ENCODE results near the gene NCOR1. TPM values are rescaled to one million over a fixed set of nuclear protein-coding genes. Genes with fewer than 3 reads are reported as not detected.

NCOR1 gene
- total and polyA plus RNA-seq, 2 of the 13 experiments (the other 11 are each of a cell fraction or from before 2014, with no cell fraction given): 57.0 to 71.7 TPM

DNA sequence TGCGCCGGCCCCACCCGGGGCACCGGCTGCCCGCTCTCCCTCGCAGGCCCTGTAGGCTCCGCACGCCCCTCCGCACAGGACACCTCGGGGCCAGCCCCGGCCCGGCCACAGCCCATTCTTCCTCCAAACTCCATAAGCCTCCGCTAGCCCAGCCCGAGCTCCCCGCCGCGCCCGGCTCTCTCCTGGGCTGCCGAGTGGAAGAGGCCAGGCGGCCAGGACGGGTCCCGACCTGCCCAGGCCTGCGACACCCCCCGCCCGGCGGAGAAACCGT lies 397 bp downstream of the NCOR1 start:
- CTCF ChIA-PET (ENCODE audit: low intra/inter-chr PET ratio, low total read pairs): no interaction called here
- DNase-seq (ENCODE audit: low spot score) (peak; percentile 31), ATAC-seq (peak; percentile 72), FAIRE-seq (no peak)
- intact Hi-C loops (cut with micrococcal nuclease; ENCODE audit: unreplicated experiment): loop anchor here (1.0 to 5.0 kb wide), 2 partner anchors 71 to 137 kb away; partner anchors contain the start of gene CENPV
- POLR2A ChIA-PET: interaction anchor here (0.7 to 6.3 kb wide), 18 partner anchors 9 to 223 kb away, joined by 3 to 77 read pairs (median 6); partner anchors contain the start of genes CENPV and UBB
- Histone ChIP-seq H3K4me2 (ENCODE audit: low read depth, low read length) (peak overlapping the region; percentile 82), H3K79me2 (ENCODE audit: insufficient read depth, low read length) (peaks cover 87% of the 10 kb centered on the region), H3K9me3 (ENCODE audit: low read length) (no peaks in the 10 kb centered on the region), H4K20me1 (ENCODE audit: insufficient read depth, low read length) (peaks cover 23% of the 10 kb centered on the region; the same call in 1 of the 2 replicates), H3K4me3 (replicated peaks in 1 of 3; ENCODE audit: insufficient read depth in 1 of 3, low read depth in 2 of 3, low read length in 3 of 3) (peak overlapping the region; percentile 84 to 91 (median 88)), H3K4me1 (ENCODE audit: insufficient read depth, low read length) (peaks cover 43% of the 10 kb centered on the region), H3K36me3 (replicated peaks in 1 of 2; ENCODE audit: control insufficient read depth in 1 of 2, insufficient read depth in 2 of 2, low read length in 2 of 2) (no peaks in the 10 kb centered on the region), H3K27me3 (ENCODE audit: control insufficient read depth in 1 of 2, insufficient read depth in 2 of 2, low read length in 2 of 2) (no peaks in the 10 kb centered on the region; a peak in 1 of 5 replicates), H3K9ac (ENCODE audit: insufficient read depth, low read depth, low read length) (peak overlapping the region; percentile 92), H3K27ac (ENCODE audit: extremely low read length, insufficient read depth, low read length) (peak overlapping the region; percentile 99), H2AFZ (ENCODE audit: low read length) (no peak overlapping the region)
- no TSS peak for BruUV-seq (replicated peaks)
- in situ Hi-C loops (cut with HindIII; ENCODE audit: extremely low pct_ligation_motif_present, low pct_unique_long_range_greater_than_20kb): no loop called here
- 3% methylated on average over 20 of the region's 27 CpGs for WGBS (ENCODE audit: low lambda C conversion rate)
- TF ChIP-seq, protein P1, sequence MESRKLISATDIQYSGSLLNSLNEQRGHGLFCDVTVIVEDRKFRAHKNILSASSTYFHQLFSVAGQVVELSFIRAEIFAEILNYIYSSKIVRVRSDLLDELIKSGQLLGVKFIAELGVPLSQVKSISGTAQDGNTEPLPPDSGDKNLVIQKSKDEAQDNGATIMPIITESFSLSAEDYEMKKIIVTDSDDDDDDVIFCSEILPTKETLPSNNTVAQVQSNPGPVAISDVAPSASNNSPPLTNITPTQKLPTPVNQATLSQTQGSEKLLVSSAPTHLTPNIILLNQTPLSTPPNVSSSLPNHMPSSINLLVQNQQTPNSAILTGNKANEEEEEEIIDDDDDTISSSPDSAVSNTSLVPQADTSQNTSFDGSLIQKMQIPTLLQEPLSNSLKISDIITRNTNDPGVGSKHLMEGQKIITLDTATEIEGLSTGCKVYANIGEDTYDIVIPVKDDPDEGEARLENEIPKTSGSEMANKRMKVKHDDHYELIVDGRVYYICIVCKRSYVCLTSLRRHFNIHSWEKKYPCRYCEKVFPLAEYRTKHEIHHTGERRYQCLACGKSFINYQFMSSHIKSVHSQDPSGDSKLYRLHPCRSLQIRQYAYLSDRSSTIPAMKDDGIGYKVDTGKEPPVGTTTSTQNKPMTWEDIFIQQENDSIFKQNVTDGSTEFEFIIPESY (CRISPR knock-in tag; IDR thresholded peaks at IDR 0.05): no peak
- TF ChIP-seq, protein P2, sequence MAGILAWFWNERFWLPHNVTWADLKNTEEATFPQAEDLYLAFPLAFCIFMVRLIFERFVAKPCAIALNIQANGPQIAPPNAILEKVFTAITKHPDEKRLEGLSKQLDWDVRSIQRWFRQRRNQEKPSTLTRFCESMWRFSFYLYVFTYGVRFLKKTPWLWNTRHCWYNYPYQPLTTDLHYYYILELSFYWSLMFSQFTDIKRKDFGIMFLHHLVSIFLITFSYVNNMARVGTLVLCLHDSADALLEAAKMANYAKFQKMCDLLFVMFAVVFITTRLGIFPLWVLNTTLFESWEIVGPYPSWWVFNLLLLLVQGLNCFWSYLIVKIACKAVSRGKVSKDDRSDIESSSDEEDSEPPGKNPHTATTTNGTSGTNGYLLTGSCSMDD (CRISPR knock-in tag; IDR thresholded peaks at IDR 0.05): no peak
- TF ChIP-seq GZF1 (CRISPR knock-in tag; IDR thresholded peaks at IDR 0.05): no peak
- no peak for TF ChIP-seq ZSCAN29 (CRISPR knock-in tag; conservative IDR thresholded peaks at IDR 0.05)
- peak; percentile 2 for TF ChIP-seq ZNF781 (CRISPR knock-in tag; IDR thresholded peaks at IDR 0.05; ENCODE audit: borderline replicate concordance, not compliant biosample characterization)
- no peak for TF ChIP-seq ZFY (CRISPR knock-in tag; IDR thresholded peaks at IDR 0.05)
- no peak for TF ChIP-seq PHF21A (CRISPR knock-in tag; IDR thresholded peaks at IDR 0.05)
- TF ChIP-seq, protein P3, sequence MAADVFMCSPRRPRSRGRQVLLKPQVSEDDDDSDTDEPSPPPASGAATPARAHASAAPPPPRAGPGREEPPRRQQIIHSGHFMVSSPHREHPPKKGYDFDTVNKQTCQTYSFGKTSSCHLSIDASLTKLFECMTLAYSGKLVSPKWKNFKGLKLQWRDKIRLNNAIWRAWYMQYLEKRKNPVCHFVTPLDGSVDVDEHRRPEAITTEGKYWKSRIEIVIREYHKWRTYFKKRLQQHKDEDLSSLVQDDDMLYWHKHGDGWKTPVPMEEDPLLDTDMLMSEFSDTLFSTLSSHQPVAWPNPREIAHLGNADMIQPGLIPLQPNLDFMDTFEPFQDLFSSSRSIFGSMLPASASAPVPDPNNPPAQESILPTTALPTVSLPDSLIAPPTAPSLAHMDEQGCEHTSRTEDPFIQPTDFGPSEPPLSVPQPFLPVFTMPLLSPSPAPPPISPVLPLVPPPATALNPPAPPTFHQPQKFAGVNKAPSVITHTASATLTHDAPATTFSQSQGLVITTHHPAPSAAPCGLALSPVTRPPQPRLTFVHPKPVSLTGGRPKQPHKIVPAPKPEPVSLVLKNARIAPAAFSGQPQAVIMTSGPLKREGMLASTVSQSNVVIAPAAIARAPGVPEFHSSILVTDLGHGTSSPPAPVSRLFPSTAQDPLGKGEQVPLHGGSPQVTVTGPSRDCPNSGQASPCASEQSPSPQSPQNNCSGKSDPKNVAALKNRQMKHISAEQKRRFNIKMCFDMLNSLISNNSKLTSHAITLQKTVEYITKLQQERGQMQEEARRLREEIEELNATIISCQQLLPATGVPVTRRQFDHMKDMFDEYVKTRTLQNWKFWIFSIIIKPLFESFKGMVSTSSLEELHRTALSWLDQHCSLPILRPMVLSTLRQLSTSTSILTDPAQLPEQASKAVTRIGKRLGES (CRISPR knock-in tag; IDR thresholded peaks at IDR 0.05; ENCODE audit: borderline replicate concordance): 0 out of 2 replicates have a peak, but pooled peaks have one; percentile 37
- TF ChIP-seq ZNF790 (CRISPR knock-in tag; IDR thresholded peaks at IDR 0.05; ENCODE audit: borderline replicate concordance): peak; percentile 44; the same call in 1 of the 2 replicates
- TF ChIP-seq ZSCAN20 (CRISPR knock-in tag; IDR thresholded peaks at IDR 0.05; ENCODE audit: borderline replicate concordance): no peak
- TF ChIP-seq ZNF773 (CRISPR knock-in tag; IDR thresholded peaks at IDR 0.05; ENCODE audit: borderline replicate concordance): 0 out of 2 replicates have a peak, but pooled peaks have one; percentile 9
- TF ChIP-seq, protein P4, sequence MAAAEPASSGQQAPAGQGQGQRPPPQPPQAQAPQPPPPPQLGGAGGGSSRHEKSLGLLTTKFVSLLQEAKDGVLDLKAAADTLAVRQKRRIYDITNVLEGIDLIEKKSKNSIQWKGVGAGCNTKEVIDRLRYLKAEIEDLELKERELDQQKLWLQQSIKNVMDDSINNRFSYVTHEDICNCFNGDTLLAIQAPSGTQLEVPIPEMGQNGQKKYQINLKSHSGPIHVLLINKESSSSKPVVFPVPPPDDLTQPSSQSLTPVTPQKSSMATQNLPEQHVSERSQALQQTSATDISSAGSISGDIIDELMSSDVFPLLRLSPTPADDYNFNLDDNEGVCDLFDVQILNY (CRISPR knock-in tag; conservative IDR thresholded peaks at IDR 0.05): no peak
- TF ChIP-seq NR2C2 (CRISPR knock-in tag; IDR thresholded peaks at IDR 0.05; ENCODE audit: borderline replicate concordance): no peak
- TF ChIP-seq ZBTB7A (CRISPR knock-in tag; IDR thresholded peaks at IDR 0.05): no peak
